IMR-90 (cell line): ENCODE data around the gene UBE2K. TPM values are rescaled to one million over a fixed set of nuclear protein-coding genes. Genes with fewer than 3 reads are reported as not detected.

Source experiments
- ATAC-seq: fragments of 200-7000 bp; cut with Tn5 transposase; 2 replicates; pipeline ENCODE4 v1.9.1; 2020; ENCODE audit warnings: low read depth, mild to moderate bottlenecking, moderate library complexity
- BruUV-seq: library from RNA; stranded (reverse); fragments of 400-500 nt; replicated peaks from 2 replicates; lab custom pipeline; 2021; lab: Mats Ljungman, UMichigan
- CTCF ChIA-PET: fragments of 300-600 bp; formaldehyde crosslinking; extraction: SDS; loops from one replicate; lab custom pipeline; 2021; ENCODE audit warnings: antibody characterized with exemption; lab: Yijun Ruan, JAX
- POLR2A ChIA-PET: fragments of 300-600 bp; sonication (Branson Sonifier 250); formaldehyde crosslinking; loops from one replicate; lab custom pipeline; 2022; ENCODE audit warnings: antibody characterized with exemption; ENCODE audit not compliant: unreplicated experiment; lab: Charles Lee
- DNase-seq: peaks from one replicate; pipeline ENCODE4 v3.0.0; 2013
- H2AFZ ChIP-seq: replicated peaks from 2 replicates; pipeline ENCODE3; 2013; ENCODE audit warnings: low read length, mild to moderate bottlenecking; ENCODE audit not compliant: poor library complexity
- H2AK5ac ChIP-seq: 2 replicates; pipeline ENCODE4 v1.6.1; 2013; ENCODE audit warnings: low read depth, low read length, inconsistent platforms
- H2AK9ac ChIP-seq: replicated peaks from 2 replicates; pipeline ENCODE3; 2013; ENCODE audit warnings: mild to moderate bottlenecking, low read depth, low read length, moderate library complexity; ENCODE audit not compliant: poor library complexity
- H2BK120ac ChIP-seq: 2 replicates; pipeline ENCODE4 v1.6.1; 2013; ENCODE audit warnings: low read depth, low read length, inconsistent platforms
- H2BK15ac ChIP-seq: 3 replicates; pipeline ENCODE4 v1.6.1; 2013; ENCODE audit warnings: low read depth, low read length, inconsistent platforms
- H2BK20ac ChIP-seq: 2 replicates; pipeline ENCODE4 v1.6.1; 2013; ENCODE audit warnings: low read depth, mild to moderate bottlenecking, inconsistent platforms, low read length, moderate library complexity
- H2BK5ac ChIP-seq: 2 replicates; pipeline ENCODE4 v1.6.1; 2013; ENCODE audit warnings: mild to moderate bottlenecking, low read depth, low read length, inconsistent platforms; ENCODE audit not compliant: poor library complexity, severe bottlenecking
- H3K14ac ChIP-seq: replicated peaks from 2 replicates; pipeline ENCODE4 v1.6.1; 2013; ENCODE audit warnings: low read depth, low read length, inconsistent platforms
- H3K18ac ChIP-seq: 2 replicates; pipeline ENCODE4 v1.6.1; 2013; ENCODE audit warnings: low read depth, low read length, control low read depth
- H3K23ac ChIP-seq: 2 replicates; pipeline ENCODE4 v1.6.1; 2013; ENCODE audit warnings: low read depth, low read length, inconsistent platforms
- H3K27ac ChIP-seq: 2 replicates; pipeline ENCODE4 v1.5.1; 2013; ENCODE audit warnings: mild to moderate bottlenecking, control low read depth, low read length; ENCODE audit not compliant: insufficient read depth
- H3K27me3 ChIP-seq: 2 replicates; pipeline ENCODE4 v1.6.1; 2013; ENCODE audit warnings: low read length; ENCODE audit not compliant: control insufficient read depth, insufficient read depth
- H3K36me3 ChIP-seq: 2 replicates; pipeline ENCODE4 v1.6.1; 2013; ENCODE audit warnings: low read length, mixed read lengths; ENCODE audit not compliant: control insufficient read depth, insufficient read depth
- H3K4ac ChIP-seq: 2 replicates; pipeline ENCODE4 v1.6.1; 2013; ENCODE audit warnings: low read depth, low read length, inconsistent platforms
- H3K4me1 ChIP-seq: 2 replicates; pipeline ENCODE4 v1.6.1; 2013; ENCODE audit warnings: low read length, mixed read lengths; ENCODE audit not compliant: control insufficient read depth, insufficient read depth
- H3K4me2 ChIP-seq: 2 replicates; pipeline ENCODE4 v1.6.1; 2013; ENCODE audit warnings: low read depth, mild to moderate bottlenecking, control low read depth, low read length, moderate library complexity
- H3K4me3 ChIP-seq: 2 replicates; pipeline ENCODE4 v1.5.1; 2013; ENCODE audit warnings: low read depth, mild to moderate bottlenecking, control low read depth, low read length, moderate library complexity; ENCODE audit not compliant: insufficient read depth
- H3K56ac ChIP-seq: 2 replicates; pipeline ENCODE4 v1.6.1; 2013; ENCODE audit warnings: low read length, inconsistent platforms; ENCODE audit not compliant: insufficient read depth; ENCODE audit errors: extremely low read depth
- H3K79me1 ChIP-seq, 2 experiments: 2 replicates each; pipeline ENCODE4 v1.6.1; 2013; ENCODE audit warnings: low read length in 2 of 2, inconsistent platforms in 1 of 2, low read depth in 1 of 2
- H3K9ac ChIP-seq: 2 replicates; pipeline ENCODE4 v1.6.1; 2013; ENCODE audit warnings: low read depth, low read length, control low read depth
- H3K9me1 ChIP-seq: 2 replicates; pipeline ENCODE4 v1.6.1; 2013; ENCODE audit warnings: low read length, inconsistent platforms; ENCODE audit not compliant: insufficient read depth
- H3K9me3 ChIP-seq: 2 replicates; pipeline ENCODE4 v1.6.1; 2013; ENCODE audit warnings: low read length; ENCODE audit not compliant: control insufficient read depth, insufficient read depth
- H4K20me1 ChIP-seq: 2 replicates; pipeline ENCODE4 v1.6.1; 2013; ENCODE audit warnings: low read length, inconsistent platforms; ENCODE audit not compliant: insufficient read depth
- H4K5ac ChIP-seq: 2 replicates; pipeline ENCODE4 v1.6.1; 2013; ENCODE audit warnings: mild to moderate bottlenecking, low read depth, low read length, control low read depth
- H4K8ac ChIP-seq, 2 experiments: 2 replicates each; pipeline ENCODE4 v1.6.1; 2013; ENCODE audit warnings: low read depth in 2 of 2, low read length in 2 of 2, control low read depth in 1 of 2, inconsistent platforms in 1 of 2
- H4K91ac ChIP-seq: 2 replicates; pipeline ENCODE4 v1.6.1; 2013; ENCODE audit warnings: low read depth, low read length, inconsistent platforms; ENCODE audit not compliant: insufficient read depth
- BHLHE40 ChIP-seq: fragments of 150-350 bp; IDR thresholded peaks from 2 replicates; pipeline ENCODE4 v1.6.1; 2016; ENCODE audit warnings: mild to moderate bottlenecking, low read depth, low read length
- CEBPB ChIP-seq: IDR thresholded peaks from 2 replicates; pipeline ENCODE4 v1.6.1; 2012; ENCODE audit warnings: low read depth, low read length, improper control_type of control experiment
- CHD1 ChIP-seq: IDR thresholded peaks from 2 replicates; pipeline ENCODE4 v1.6.1; 2012; ENCODE audit warnings: low read depth, low read length, improper control_type of control experiment
- CTCF ChIP-seq: conservative IDR thresholded peaks from 2 replicates; pipeline ENCODE4 v1.5.1; 2012; ENCODE audit warnings: mild to moderate bottlenecking, low read depth, low read length, improper control_type of control experiment
- ELK1 ChIP-seq: fragments of 150-350 bp; IDR thresholded peaks from 2 replicates; pipeline ENCODE4 v1.6.1; 2016; ENCODE audit warnings: low read depth, mild to moderate bottlenecking, low read length, moderate library complexity, borderline replicate concordance
- FOS ChIP-seq: fragments of 150-350 bp; IDR thresholded peaks from 2 replicates; pipeline ENCODE4 v1.6.1; 2016; ENCODE audit warnings: low read depth, low read length
- MAFK ChIP-seq: IDR thresholded peaks from 2 replicates; pipeline ENCODE4 v1.6.1; 2012; ENCODE audit warnings: low read depth, low read length, improper control_type of control experiment
- MAZ ChIP-seq: IDR thresholded peaks from 2 replicates; pipeline ENCODE4 v1.6.1; 2012; ENCODE audit warnings: low read depth, mild to moderate bottlenecking, low read length, improper control_type of control experiment, moderate library complexity, borderline replicate concordance
- MXI1 ChIP-seq: IDR thresholded peaks from 2 replicates; pipeline ENCODE4 v1.6.1; 2012; ENCODE audit warnings: low read depth, mild to moderate bottlenecking, low read length, moderate library complexity, borderline replicate concordance
- NFE2L2 ChIP-seq: fragments of 150-350 bp; IDR thresholded peaks from 2 replicates; pipeline ENCODE4 v1.6.1; 2016; ENCODE audit warnings: low read depth, mild to moderate bottlenecking, low read length
- POLR2A ChIP-seq: IDR thresholded peaks from 2 replicates; pipeline ENCODE4 v1.6.1; 2012; ENCODE audit warnings: mild to moderate bottlenecking, low read depth, low read length
- RAD21 ChIP-seq: IDR thresholded peaks from 2 replicates; pipeline ENCODE4 v1.6.1; 2012; ENCODE audit warnings: low read length, improper control_type of control experiment
- RCOR1 ChIP-seq: IDR thresholded peaks from 2 replicates; pipeline ENCODE4 v1.6.1; 2012; ENCODE audit warnings: mild to moderate bottlenecking, low read length, improper control_type of control experiment; ENCODE audit not compliant: insufficient replicate concordance
- RFX5 ChIP-seq: IDR thresholded peaks from 2 replicates; pipeline ENCODE4 v1.8.0; 2012; ENCODE audit warnings: low read depth, mild to moderate bottlenecking, low read length, moderate library complexity
- SMC3 ChIP-seq: fragments of 150-350 bp; IDR thresholded peaks from 2 replicates; pipeline ENCODE4 v1.6.1; 2016; ENCODE audit warnings: low read depth, mild to moderate bottlenecking, antibody characterized with exemption, low read length, moderate library complexity
- USF2 ChIP-seq: fragments of 150-350 bp; IDR thresholded peaks from 2 replicates; pipeline ENCODE4 v1.6.1; 2017; ENCODE audit warnings: mild to moderate bottlenecking, antibody characterized with exemption, low read length, low read depth
- WGBS, 2 experiments: methylation state at CpG; one replicate each; pipeline versions ENCODE4 v1.1.5 to v1.1.7; 2013; ENCODE audit warnings: missing lambda C conversion rate in 2 of 2; ENCODE audit not compliant: insufficient read length in 1 of 2; ENCODE audit errors: extremely low coverage in 2 of 2; 5-methylcytosine and 5-hydroxymethylcytosine counted together
- dilution Hi-C: fragments of 300-500 bp; cut with HindIII; formaldehyde crosslinking; loops from one replicate; pipeline ENCODE4 v1.14.3; 2018; ENCODE audit warnings: low sequenced_read_pairs; ENCODE audit not compliant: unreplicated experiment
- in situ Hi-C: fragments of 300-500 bp; cut with MboI; formaldehyde crosslinking; loops from 3 replicates; pipeline ENCODE4 v1.14.3; 2019; ENCODE audit warnings: low sequenced_read_pairs, inconsistent platforms, mixed read lengths
- intact Hi-C: fragments of 100-400 bp; cut with micrococcal nuclease; formaldehyde crosslinking; loops from 2 replicates; pipeline ENCODE4 v1.10.0; 2022
- polyA plus RNA-seq, 3 experiments: library from polyadenylated mRNA; depleted of rRNA; stranded (reverse); fragments of >200 nt; gene quantifications; 2 replicates each; pipeline ENCODE4 v1.2.3, GENCODE V29; 2012; ENCODE audit warnings: low replicate concordance in 1 of 3
- total RNA-seq: library from RNA; depleted of rRNA; stranded (reverse); fragments of >200 nt; gene quantifications from 2 replicates; pipeline ENCODE4 v1.2.3, GENCODE V29; 2012

Gene UBE2K
- total and polyA plus RNA-seq, 2 of the 4 experiments (the other 2 are of a cell fraction): 17.7 to 44.8 TPM

GRCh38 chr4:39750216-39750615 lies 52.3 kb downstream of the UBE2K start:
- ATAC-seq: no peak
- H2BK15ac ChIP-seq: no peak overlapping the region
- H3K18ac ChIP-seq: no peak overlapping the region
- H3K9me1 ChIP-seq: no peaks in the 10 kb centered on the region
- H2AK9ac ChIP-seq: no peak overlapping the region
- H2AFZ ChIP-seq: no peak overlapping the region
- H3K27me3 ChIP-seq: no peaks in the 10 kb centered on the region
- H3K4me1 ChIP-seq: no peaks in the 10 kb centered on the region
- H3K23ac ChIP-seq: no peak overlapping the region
- 0% methylated on average over 1 of the region's 3 CpGs; no CpG with 5 or more reads in 1 of the 2 experiments for WGBS, 2 experiments
- no peak overlapping the region for H3K56ac ChIP-seq
- no peak for DNase-seq
- no peak overlapping the region for H2BK20ac ChIP-seq
- no peak overlapping the region for H4K91ac ChIP-seq
- no peak overlapping the region for H3K14ac ChIP-seq
- H3K4me2 ChIP-seq: no peak overlapping the region
- in situ Hi-C loops (no loop called here), dilution Hi-C loops (no loop called here), intact Hi-C loops (no loop called here)
- H3K4ac ChIP-seq: no peak overlapping the region
- no peak overlapping the region for H3K4me3 ChIP-seq
- H2BK5ac ChIP-seq: no peak overlapping the region
- H4K20me1 ChIP-seq: peaks cover 15% of the 10 kb centered on the region; the same call in 1 of the 2 replicates
- no TSS peak for BruUV-seq
- no peaks in the 10 kb centered on the region for H3K9me3 ChIP-seq
- POLR2A ChIA-PET: no interaction called here
- H2AK5ac ChIP-seq: no peak overlapping the region
- peaks cover 11% of the 10 kb centered on the region for H3K36me3 ChIP-seq
- no peak overlapping the region for H4K5ac ChIP-seq
- no peak overlapping the region for H3K27ac ChIP-seq
- H4K8ac ChIP-seq: no peak overlapping the region
- H2BK120ac ChIP-seq: no peak overlapping the region
- CTCF ChIA-PET: no interaction called here
- TF ChIP-seq ELK1 (no peak), NFE2L2 (no peak), SMC3 (no peak), RFX5 (no peak), FOS (no peak), USF2 (no peak), CHD1 (no peak), RCOR1 (no peak), MAFK (no peak), BHLHE40 (no peak), POLR2A (no peak), RAD21 (no peak), CEBPB (no peak), MAZ (no peak), CTCF (no peak), MXI1 (no peak)
- no peak overlapping the region for H3K9ac ChIP-seq
- H3K79me1 ChIP-seq: peaks cover 20 to 52% of the 10 kb centered on the region in 2 experiments
